ENCODE results near the gene PKNOX2.

The PKNOX2 gene

GRCh38 chr11:125341676-125342075 lies 177.1 kb downstream of the PKNOX2 start:
- peaks cover 16% of the 10 kb centered on the region for H3K4me1 ChIP-seq (ENCODE audit: control insufficient read depth, low read depth, low read length)
- H3K9ac ChIP-seq (ENCODE audit: low read length) = no peak overlapping the region
- no peaks in the 10 kb centered on the region for H3K9me3 ChIP-seq (ENCODE audit: control insufficient read depth, low read depth, low read length)
- H3K36me3 ChIP-seq (ENCODE audit: control insufficient read depth, low read depth, low read length) = no peaks in the 10 kb centered on the region
- H3K27ac ChIP-seq (ENCODE audit: low read length) = no peak overlapping the region
- H3K27me3 ChIP-seq (ENCODE audit: control insufficient read depth, insufficient read depth, low read length) = peaks cover 6% of the 10 kb centered on the region
- H3K4me3 ChIP-seq (ENCODE audit: low read length) = no peak overlapping the region

- H3K9me3 ChIP-seq (ENCODE audit: control insufficient read depth, low read depth, low read length) = no peaks in the 10 kb centered on the region
- H3K27ac ChIP-seq (ENCODE audit: low read length) = no peak overlapping the region
- H3K27me3 ChIP-seq (ENCODE audit: control insufficient read depth, insufficient read depth, low read length) = peaks cover 12% of the 10 kb centered on the region
- H3K36me3 ChIP-seq (ENCODE audit: control insufficient read depth, low read depth, low read length) = no peaks in the 10 kb centered on the region
- peaks cover 16% of the 10 kb centered on the region for H3K4me1 ChIP-seq (ENCODE audit: control insufficient read depth, low read depth, low read length)
- H3K4me3 ChIP-seq (ENCODE audit: low read length) = no peak overlapping the region
- no peak overlapping the region for H3K9ac ChIP-seq (ENCODE audit: low read length)
Observed at GRCh38 chr11:125342281-125342930, 177.9 kb downstream of the PKNOX2 start.

- H3K4me3 ChIP-seq (ENCODE audit: low read length) = no peak overlapping the region
- H3K9me3 ChIP-seq (ENCODE audit: control insufficient read depth, low read depth, low read length) = no peaks in the 10 kb centered on the region
- no peaks in the 10 kb centered on the region for H3K36me3 ChIP-seq (ENCODE audit: control insufficient read depth, low read depth, low read length)
- no peak overlapping the region for H3K27ac ChIP-seq (ENCODE audit: low read length)
- peaks cover 12% of the 10 kb centered on the region for H3K27me3 ChIP-seq (ENCODE audit: control insufficient read depth, insufficient read depth, low read length)
- no peak overlapping the region for H3K9ac ChIP-seq (ENCODE audit: low read length)
- peaks cover 22% of the 10 kb centered on the region for H3K4me1 ChIP-seq (ENCODE audit: control insufficient read depth, low read depth, low read length)
Observed at GRCh38 chr11:125343086-125343717, 178.7 kb downstream of the PKNOX2 start.

- no peaks in the 10 kb centered on the region for H3K9me3 ChIP-seq (ENCODE audit: control insufficient read depth, low read depth, low read length)
- no peak overlapping the region for H3K9ac ChIP-seq (ENCODE audit: low read length)
- no peaks in the 10 kb centered on the region for H3K36me3 ChIP-seq (ENCODE audit: control insufficient read depth, low read depth, low read length)
- H3K4me1 ChIP-seq (ENCODE audit: control insufficient read depth, low read depth, low read length) = peaks cover 26% of the 10 kb centered on the region
- peaks cover 12% of the 10 kb centered on the region for H3K27me3 ChIP-seq (ENCODE audit: control insufficient read depth, insufficient read depth, low read length)
- H3K27ac ChIP-seq (ENCODE audit: low read length) = no peak overlapping the region
- H3K4me3 ChIP-seq (ENCODE audit: low read length) = no peak overlapping the region
Observed at GRCh38 chr11:125343718-125344131, 179.2 kb downstream of the PKNOX2 start.

GRCh38 chr11:125344846-125345420 lies 180.4 kb downstream of the PKNOX2 start:
- Histone ChIP-seq H3K27ac (ENCODE audit: low read length) (no peak overlapping the region), H3K9me3 (ENCODE audit: control insufficient read depth, low read depth, low read length) (no peaks in the 10 kb centered on the region), H3K27me3 (ENCODE audit: control insufficient read depth, insufficient read depth, low read length) (peaks cover 17% of the 10 kb centered on the region), H3K9ac (ENCODE audit: low read length) (no peak overlapping the region), H3K4me1 (ENCODE audit: control insufficient read depth, low read depth, low read length) (peaks cover 34% of the 10 kb centered on the region), H3K36me3 (ENCODE audit: control insufficient read depth, low read depth, low read length) (no peaks in the 10 kb centered on the region), H3K4me3 (ENCODE audit: low read length) (no peak overlapping the region)

- Histone ChIP-seq H3K4me3 (ENCODE audit: low read length) (no peak overlapping the region), H3K27me3 (ENCODE audit: control insufficient read depth, insufficient read depth, low read length) (peaks cover 20% of the 10 kb centered on the region), H3K36me3 (ENCODE audit: control insufficient read depth, low read depth, low read length) (no peaks in the 10 kb centered on the region), H3K9me3 (ENCODE audit: control insufficient read depth, low read depth, low read length) (no peaks in the 10 kb centered on the region), H3K4me1 (ENCODE audit: control insufficient read depth, low read depth, low read length) (peaks cover 34% of the 10 kb centered on the region), H3K27ac (ENCODE audit: low read length) (no peak overlapping the region), H3K9ac (ENCODE audit: low read length) (no peak overlapping the region)
Observed at GRCh38 chr11:125345421-125346178, 181.0 kb downstream of the PKNOX2 start.

- Histone ChIP-seq H3K27ac (ENCODE audit: low read length) (no peak overlapping the region), H3K9me3 (ENCODE audit: control insufficient read depth, low read depth, low read length) (no peaks in the 10 kb centered on the region)
Observed at GRCh38 chr11:125346179-125346530, 181.6 kb downstream of the PKNOX2 start.

GRCh38 chr11:125346565-125347260 lies 182.2 kb downstream of the PKNOX2 start:
- peaks cover 20% of the 10 kb centered on the region for H3K27me3 ChIP-seq (ENCODE audit: control insufficient read depth, insufficient read depth, low read length)
- no peak overlapping the region for H3K4me3 ChIP-seq (ENCODE audit: low read length)
- H3K4me1 ChIP-seq (ENCODE audit: control insufficient read depth, low read depth, low read length) = peaks cover 34% of the 10 kb centered on the region

More at GRCh38 chr11:125346179-125346530, 181.6 kb downstream of the PKNOX2 start:
- no peaks in the 10 kb centered on the region for H3K36me3 ChIP-seq (ENCODE audit: control insufficient read depth, low read depth, low read length)
- peaks cover 20% of the 10 kb centered on the region for H3K27me3 ChIP-seq (ENCODE audit: control insufficient read depth, insufficient read depth, low read length)
- H3K9ac ChIP-seq (ENCODE audit: low read length) = no peak overlapping the region
- H3K4me3 ChIP-seq (ENCODE audit: low read length) = no peak overlapping the region
- H3K4me1 ChIP-seq (ENCODE audit: control insufficient read depth, low read depth, low read length) = peaks cover 34% of the 10 kb centered on the region

GRCh38 chr11:125347261-125347585 lies 182.7 kb downstream of the PKNOX2 start:
- H3K9me3 ChIP-seq (ENCODE audit: control insufficient read depth, low read depth, low read length) = no peaks in the 10 kb centered on the region
- H3K27ac ChIP-seq (ENCODE audit: low read length) = no peak overlapping the region
- H3K36me3 ChIP-seq (ENCODE audit: control insufficient read depth, low read depth, low read length) = no peaks in the 10 kb centered on the region
- H3K4me3 ChIP-seq (ENCODE audit: low read length) = no peak overlapping the region
- H3K27me3 ChIP-seq (ENCODE audit: control insufficient read depth, insufficient read depth, low read length) = peaks cover 20% of the 10 kb centered on the region
- no peak overlapping the region for H3K9ac ChIP-seq (ENCODE audit: low read length)
- peaks cover 34% of the 10 kb centered on the region for H3K4me1 ChIP-seq (ENCODE audit: control insufficient read depth, low read depth, low read length)

More at GRCh38 chr11:125346565-125347260, 182.2 kb downstream of the PKNOX2 start:
- Histone ChIP-seq H3K9ac (ENCODE audit: low read length) (no peak overlapping the region), H3K9me3 (ENCODE audit: control insufficient read depth, low read depth, low read length) (no peaks in the 10 kb centered on the region), H3K36me3 (ENCODE audit: control insufficient read depth, low read depth, low read length) (no peaks in the 10 kb centered on the region), H3K27ac (ENCODE audit: low read length) (no peak overlapping the region)

GRCh38 chr11:125348141-125348651 lies 183.6 kb downstream of the PKNOX2 start:
- H3K4me1 ChIP-seq (ENCODE audit: control insufficient read depth, low read depth, low read length) = peaks cover 25% of the 10 kb centered on the region
- H3K36me3 ChIP-seq (ENCODE audit: control insufficient read depth, low read depth, low read length) = no peaks in the 10 kb centered on the region
- H3K27me3 ChIP-seq (ENCODE audit: control insufficient read depth, insufficient read depth, low read length) = peaks cover 20% of the 10 kb centered on the region
- H3K9me3 ChIP-seq (ENCODE audit: control insufficient read depth, low read depth, low read length) = no peaks in the 10 kb centered on the region
- H3K4me3 ChIP-seq (ENCODE audit: low read length) = no peak overlapping the region
- no peak overlapping the region for H3K27ac ChIP-seq (ENCODE audit: low read length)
- H3K9ac ChIP-seq (ENCODE audit: low read length) = no peak overlapping the region

All from iPS-18a (cell line).